ENCODE measurements around the gene CCDC182.

Gene CCDC182

GRCh38 chr17:57697891-57698711, 47.0 kb downstream of the CCDC182 start:
- peak; percentile 5 to 27 for DNase-seq (ENCODE audit: low read depth in 2 of 2)

GRCh38 chr17:57697197-57697596, 47.9 kb downstream of the CCDC182 start:
- DNase-seq (ENCODE audit: low read depth in 2 of 2): no peak

DNA sequence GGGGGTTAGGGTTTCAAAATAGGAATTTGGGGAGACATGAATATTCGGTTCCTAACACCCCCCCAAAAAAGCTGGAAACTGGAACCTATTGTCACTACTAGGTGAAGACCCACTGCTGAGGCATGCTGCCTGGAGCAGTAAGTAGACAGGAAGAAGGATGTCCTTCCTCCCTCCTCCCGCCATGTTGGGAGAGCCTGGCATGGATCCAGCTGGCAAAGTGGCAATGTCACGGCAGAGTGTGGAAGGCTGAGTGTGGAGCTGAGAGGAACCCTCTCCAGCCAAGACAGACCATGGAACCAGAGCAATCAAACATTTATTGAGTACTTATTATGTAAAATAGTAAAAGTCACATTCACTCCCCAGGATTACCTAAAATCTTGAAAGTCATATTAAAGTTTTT, 49.0 kb downstream of the CCDC182 start:
- DNase-seq (ENCODE audit: low read depth in 2 of 2): no peak

Data from stimulated activated CD8-positive, alpha-beta memory T cell treated with anti-CD3 and anti-CD28 coated beads, Interleukin-15, amount 100 ng/mL, for 4 hours (primary cell).